GM19043 (cell line): ENCODE data around the gene CYTIP.
"Not testable (repeated sequence)": the region's sequence is repeated elsewhere in the genome, so short reads cannot be mapped to it uniquely, and the experiment has no call there.

Source experiments
- ATAC-seq: cut with Tn5 transposase; IDR thresholded peaks from one replicate; pipeline ENCODE4 v1.9.1; 2021; ENCODE audit warnings: low read depth; ENCODE audit not compliant: unreplicated experiment

The CYTIP gene

GRCh38 chr2:157386747-157387146, 57.1 kb downstream of the CYTIP start:
- no peak for ATAC-seq

DNA sequence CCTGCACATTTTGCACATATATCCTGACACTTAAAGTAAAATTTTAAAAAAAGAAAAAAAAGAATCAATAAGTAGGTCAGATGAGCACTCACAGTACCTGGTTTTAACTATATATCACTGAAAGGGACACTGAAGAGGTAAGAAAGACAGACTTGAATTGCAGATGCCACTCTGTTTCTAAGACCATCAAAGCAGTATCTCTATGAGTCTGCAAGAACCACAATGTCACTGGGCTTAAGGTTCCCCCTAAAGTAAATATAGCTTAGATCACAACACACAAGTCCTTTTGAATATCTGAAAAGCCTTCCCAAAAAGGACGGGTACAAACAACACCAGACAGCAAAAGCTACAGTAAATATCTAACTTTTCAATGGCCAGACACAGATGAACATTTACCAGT, 57.6 kb downstream of the CYTIP start:
- ATAC-seq = no peak

DNA sequence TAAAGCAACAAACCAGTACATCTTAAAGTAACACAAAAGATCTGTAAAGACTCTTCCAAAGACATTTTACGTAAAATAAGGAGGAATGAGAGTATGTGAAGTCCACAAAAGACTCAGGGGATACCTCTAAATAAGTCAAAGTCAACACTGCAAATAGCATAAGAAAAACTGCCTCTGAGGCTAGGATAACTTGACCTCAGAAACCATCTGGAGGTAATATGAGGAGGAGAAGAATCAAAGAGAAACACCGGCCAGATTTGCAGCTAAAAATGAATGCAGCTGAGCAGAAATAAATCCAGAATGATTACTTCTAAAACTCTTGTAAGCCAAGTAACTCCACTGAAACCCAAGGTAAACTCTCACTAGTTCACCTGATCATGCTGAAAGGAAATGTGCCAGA, 66.0 kb downstream of the CYTIP start:
- no peak for ATAC-seq

GRCh38 chr2:157376041-157376440, 67.8 kb downstream of the CYTIP start:
- no peak for ATAC-seq

DNA sequence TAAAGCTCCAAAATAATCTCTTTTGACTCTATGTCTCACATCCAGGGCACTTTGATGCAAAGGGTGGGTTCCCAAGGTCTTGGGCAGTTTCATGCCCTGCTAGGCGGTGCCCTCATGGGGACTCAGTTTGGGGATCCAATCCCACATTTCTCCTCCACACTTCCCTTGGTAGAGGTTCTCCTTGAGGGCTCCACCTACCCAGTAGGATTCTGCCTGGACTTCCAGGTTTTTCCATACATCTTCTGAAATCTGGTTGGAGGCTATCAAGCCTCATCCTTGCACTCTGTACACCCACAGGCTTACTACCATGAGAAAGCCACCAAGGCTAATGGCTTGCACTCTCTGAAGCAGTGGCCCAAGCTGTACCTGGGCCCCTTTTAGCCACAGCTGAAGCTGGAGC, 68.5 kb downstream of the CYTIP start:
- no peak for ATAC-seq

- ATAC-seq = not testable (repeated sequence)
Observed at GRCh38 chr2:157368508-157368907, 75.4 kb downstream of the CYTIP start.

DNA sequence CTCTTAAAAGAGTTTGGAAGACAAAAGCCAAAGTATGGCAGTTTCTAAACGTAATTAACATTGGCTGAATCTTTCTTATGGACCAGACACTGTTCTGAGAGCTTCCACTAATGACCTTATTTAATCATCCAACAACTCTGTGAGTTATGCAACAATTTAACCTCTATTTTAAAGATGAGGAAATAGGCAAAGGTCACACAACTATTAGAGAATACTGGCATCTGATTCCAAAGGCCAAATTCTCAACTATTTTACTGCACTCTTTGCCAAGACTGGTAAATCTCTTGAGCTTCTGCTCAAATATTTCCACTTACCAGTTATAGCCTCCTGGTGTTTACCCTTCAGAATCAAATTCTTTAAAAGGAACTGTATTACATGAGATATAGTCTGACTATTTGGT, 76.2 kb downstream of the CYTIP start:
- ATAC-seq = no peak
